ENCODE results near the gene POU2F1.

DNA sequence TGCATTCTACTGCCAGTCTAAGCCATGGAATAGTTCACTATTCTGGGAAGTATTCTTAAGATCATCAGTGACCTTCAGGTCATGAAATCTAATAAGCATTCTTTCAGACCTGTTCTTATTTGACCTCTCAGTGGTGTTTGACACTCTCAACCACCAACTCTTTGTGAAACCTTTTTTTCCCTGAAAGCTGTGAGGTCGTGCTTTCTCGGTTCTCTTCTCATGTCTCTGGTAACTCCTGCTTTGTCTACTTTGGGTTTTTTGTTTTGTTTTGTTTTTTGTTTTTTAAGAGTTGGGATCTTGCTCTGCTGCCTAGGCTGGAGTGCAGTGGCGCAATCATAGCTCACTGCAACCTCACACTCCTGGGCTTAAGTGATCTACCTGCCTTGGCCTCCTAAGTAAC is 56.3 kb downstream of the POU2F1 start:
- no peak for TF ChIP-seq EZH2 (IDR thresholded peaks at IDR 0.05; ENCODE audit: low read length)
- TF ChIP-seq, protein P1, sequence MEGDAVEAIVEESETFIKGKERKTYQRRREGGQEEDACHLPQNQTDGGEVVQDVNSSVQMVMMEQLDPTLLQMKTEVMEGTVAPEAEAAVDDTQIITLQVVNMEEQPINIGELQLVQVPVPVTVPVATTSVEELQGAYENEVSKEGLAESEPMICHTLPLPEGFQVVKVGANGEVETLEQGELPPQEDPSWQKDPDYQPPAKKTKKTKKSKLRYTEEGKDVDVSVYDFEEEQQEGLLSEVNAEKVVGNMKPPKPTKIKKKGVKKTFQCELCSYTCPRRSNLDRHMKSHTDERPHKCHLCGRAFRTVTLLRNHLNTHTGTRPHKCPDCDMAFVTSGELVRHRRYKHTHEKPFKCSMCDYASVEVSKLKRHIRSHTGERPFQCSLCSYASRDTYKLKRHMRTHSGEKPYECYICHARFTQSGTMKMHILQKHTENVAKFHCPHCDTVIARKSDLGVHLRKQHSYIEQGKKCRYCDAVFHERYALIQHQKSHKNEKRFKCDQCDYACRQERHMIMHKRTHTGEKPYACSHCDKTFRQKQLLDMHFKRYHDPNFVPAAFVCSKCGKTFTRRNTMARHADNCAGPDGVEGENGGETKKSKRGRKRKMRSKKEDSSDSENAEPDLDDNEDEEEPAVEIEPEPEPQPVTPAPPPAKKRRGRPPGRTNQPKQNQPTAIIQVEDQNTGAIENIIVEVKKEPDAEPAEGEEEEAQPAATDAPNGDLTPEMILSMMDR (optimal IDR thresholded peaks at IDR 0.05 in 1 of 3, IDR thresholded peaks at IDR 0.05 in 1 of 3, conservative IDR thresholded peaks at IDR 0.05 in 1 of 3; ENCODE audit: extremely low read depth in 1 of 3, insufficient read depth in 2 of 3, low read length in 3 of 3) = no peak
